HL-60 (cell line): ENCODE measurements around the gene FAM240B.

Experiments
- CTCF ChIP-seq: IDR thresholded peaks from one replicate; pipeline ENCODE4 v1.5.1; 2011; ENCODE audit warnings: low read length, control low read depth, inconsistent platforms; ENCODE audit not compliant: insufficient read depth
- REST ChIP-seq: IDR thresholded peaks from 2 replicates; pipeline ENCODE4 v1.6.1; 2012; ENCODE audit warnings: low read depth; ENCODE audit not compliant: insufficient replicate concordance

- TF ChIP-seq CTCF: no peak
- no peak for TF ChIP-seq REST
Measured at GRCh38 chr9:38644601-38645000, 75.3 kb downstream of the FAM240B start.
